Measurements from ENCODE around the gene ITPR3.

ITPR3 gene

GRCh38 chr6:33722103-33722623 is 101.0 kb downstream of the ITPR3 start:
- DNase-seq = no peak

- no peak for DNase-seq
These were observed 102.4 kb downstream of the ITPR3 start for GRCh38 chr6:33723371-33724085.

- DNase-seq = no peak
These were observed 103.2 kb downstream of the ITPR3 start for GRCh38 chr6:33724102-33725023.

GRCh38 chr6:33725222-33725621 is 104.1 kb downstream of the ITPR3 start:
- no peak for DNase-seq

GRCh38 chr6:33725891-33726673 is 105.0 kb downstream of the ITPR3 start:
- no peak for DNase-seq

GRCh38 chr6:33726696-33727095 is 105.6 kb downstream of the ITPR3 start:
- DNase-seq = no peak

- no peak for DNase-seq
These were observed 106.0 kb downstream of the ITPR3 start for GRCh38 chr6:33727126-33727525.

- DNase-seq = no peak
These were observed 106.8 kb downstream of the ITPR3 start for GRCh38 chr6:33727932-33728331.

- DNase-seq = no peak
These were observed 107.3 kb downstream of the ITPR3 start for GRCh38 chr6:33728438-33728837.

- DNase-seq = no peak
These were observed 107.9 kb downstream of the ITPR3 start for GRCh38 chr6:33729059-33729458.

- no peak for DNase-seq
These were observed 109.5 kb downstream of the ITPR3 start for GRCh38 chr6:33730611-33731010.

GRCh38 chr6:33731035-33731434 is 109.9 kb downstream of the ITPR3 start:
- no peak for DNase-seq

- DNase-seq = no peak
These were observed 110.7 kb downstream of the ITPR3 start for GRCh38 chr6:33731751-33732282.

GRCh38 chr6:33732385-33732784 is 111.3 kb downstream of the ITPR3 start:
- DNase-seq = no peak

GRCh38 chr6:33732817-33733708 is 111.9 kb downstream of the ITPR3 start:
- DNase-seq = no peak

GRCh38 chr6:33733709-33734007 is 112.5 kb downstream of the ITPR3 start:
- DNase-seq = no peak

- no peak for DNase-seq
These were observed 114.1 kb downstream of the ITPR3 start for GRCh38 chr6:33735216-33735615.

GRCh38 chr6:33737267-33738026 is 116.3 kb downstream of the ITPR3 start:
- no peak for DNase-seq

GRCh38 chr6:33738153-33738552 is 117.0 kb downstream of the ITPR3 start:
- no peak for DNase-seq

- DNase-seq = no peak
These were observed 117.8 kb downstream of the ITPR3 start for GRCh38 chr6:33738879-33739278.

- no peak for DNase-seq
These were observed 118.4 kb downstream of the ITPR3 start for GRCh38 chr6:33739571-33739970.
